Activated effector memory CD4-positive, alpha-beta T cell treated with Interleukin-2 at 50 U/mL for 16 hours (primary cell): ENCODE data around the gene EMX1.

Experiments used
- DNase-seq: peaks from one replicate; pipeline ENCODE4 v3.0.0-alpha.2; 2020

The EMX1 gene

GRCh38 chr2:72917138-72917876, at the start of gene EMX1:
Gene EMX1 (plus strand): TSS chr2:72917519. CDS start chr2:72917853, 334 bp downstream.
- DNase-seq, result no peak

- DNase-seq, result no peak
Observed at GRCh38 chr2:72871060-72871459, 46.3 kb upstream of the EMX1 start.

DNA sequence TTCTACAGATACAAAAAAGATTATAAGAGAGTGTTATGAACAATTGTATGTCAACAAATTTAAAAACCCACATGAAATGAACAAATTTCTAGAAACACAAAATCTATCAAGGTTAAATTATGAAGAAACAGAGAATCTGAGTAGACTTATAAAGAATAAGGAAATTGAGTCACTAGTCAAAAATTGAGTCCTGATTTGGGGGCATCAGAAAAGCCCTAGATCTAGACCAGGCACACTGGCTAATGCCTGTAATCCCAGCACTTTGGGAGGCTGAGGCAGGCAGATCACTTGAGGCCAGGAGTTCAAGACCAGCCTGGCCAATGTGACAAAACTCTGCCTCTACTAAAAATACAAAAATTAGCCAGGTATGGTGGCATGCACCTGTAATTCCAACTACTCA, 45.4 kb upstream of the EMX1 start:
- no peak for DNase-seq

GRCh38 chr2:72883356-72883962, 33.9 kb upstream of the EMX1 start:
- DNase-seq, result no peak

DNA sequence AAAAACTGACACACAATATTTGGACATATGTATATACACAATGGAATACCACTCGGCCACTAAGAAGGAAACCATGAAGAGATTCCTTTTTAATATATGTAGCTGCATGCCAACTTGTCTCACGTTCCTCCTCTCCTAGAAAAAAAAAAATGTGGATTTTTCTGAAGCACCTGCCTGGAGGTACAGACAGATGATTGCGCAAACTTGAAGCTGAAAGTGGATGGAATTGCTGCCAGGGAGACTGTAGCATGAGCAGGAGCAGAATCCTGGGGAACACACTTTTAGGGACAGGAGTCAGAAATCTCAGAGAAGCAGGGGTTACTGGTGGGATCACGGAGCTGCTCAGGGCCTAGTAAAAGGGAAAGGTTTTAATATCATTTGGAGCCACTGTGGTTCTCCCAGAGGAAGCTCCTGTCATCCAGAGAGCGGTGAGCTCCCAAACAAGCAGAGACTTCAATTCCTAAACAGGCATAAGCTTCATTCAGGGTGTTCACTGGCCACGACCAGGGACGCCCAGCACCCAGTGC, 30.8 kb upstream of the EMX1 start:
- DNase-seq, result no peak

DNA sequence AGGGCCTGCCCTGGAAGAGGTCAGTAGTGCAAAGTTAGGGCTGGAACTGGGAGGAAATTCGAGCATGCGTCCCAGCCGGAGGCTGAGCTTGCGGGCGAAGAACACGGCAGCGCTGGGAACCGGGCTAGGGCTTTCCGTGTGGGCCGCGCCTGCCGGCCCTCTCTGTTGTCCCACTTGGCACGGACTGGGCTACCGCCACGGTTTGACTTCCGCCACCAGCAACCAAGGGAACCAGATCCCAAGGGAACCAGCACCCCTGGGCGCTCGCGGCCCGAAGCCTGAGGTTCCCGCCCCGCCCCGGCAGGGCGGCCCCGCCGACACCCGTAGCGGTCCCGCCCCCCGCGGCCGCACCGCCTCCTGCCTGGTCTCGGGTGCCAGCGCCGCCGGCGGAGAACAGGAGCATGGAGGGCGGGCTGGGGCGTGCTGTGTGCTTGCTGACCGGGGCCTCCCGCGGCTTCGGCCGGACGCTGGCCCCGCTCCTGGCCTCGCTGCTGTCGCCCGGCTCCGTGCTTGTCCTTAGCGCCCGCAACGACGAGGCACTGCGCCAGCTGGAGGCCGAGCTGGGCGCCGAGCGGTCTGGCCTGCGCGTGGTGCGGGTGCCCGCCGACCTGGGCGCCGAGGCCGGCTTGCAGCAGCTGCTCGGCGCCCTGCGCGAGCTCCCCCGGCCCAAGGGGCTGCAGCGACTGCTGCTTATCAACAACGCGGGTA, 30.1 kb upstream of the EMX1 start, which contains the start of gene SPR:
SPR (plus strand) TSS at position 377 of the 708 bp plus-strand sequence; CDS start at position 402, 25 bp downstream.
- peak; percentile 31 for DNase-seq

- DNase-seq, result peak; percentile 33
Observed at GRCh38 chr2:72887740-72888437, 29.4 kb upstream of the EMX1 start.

DNA sequence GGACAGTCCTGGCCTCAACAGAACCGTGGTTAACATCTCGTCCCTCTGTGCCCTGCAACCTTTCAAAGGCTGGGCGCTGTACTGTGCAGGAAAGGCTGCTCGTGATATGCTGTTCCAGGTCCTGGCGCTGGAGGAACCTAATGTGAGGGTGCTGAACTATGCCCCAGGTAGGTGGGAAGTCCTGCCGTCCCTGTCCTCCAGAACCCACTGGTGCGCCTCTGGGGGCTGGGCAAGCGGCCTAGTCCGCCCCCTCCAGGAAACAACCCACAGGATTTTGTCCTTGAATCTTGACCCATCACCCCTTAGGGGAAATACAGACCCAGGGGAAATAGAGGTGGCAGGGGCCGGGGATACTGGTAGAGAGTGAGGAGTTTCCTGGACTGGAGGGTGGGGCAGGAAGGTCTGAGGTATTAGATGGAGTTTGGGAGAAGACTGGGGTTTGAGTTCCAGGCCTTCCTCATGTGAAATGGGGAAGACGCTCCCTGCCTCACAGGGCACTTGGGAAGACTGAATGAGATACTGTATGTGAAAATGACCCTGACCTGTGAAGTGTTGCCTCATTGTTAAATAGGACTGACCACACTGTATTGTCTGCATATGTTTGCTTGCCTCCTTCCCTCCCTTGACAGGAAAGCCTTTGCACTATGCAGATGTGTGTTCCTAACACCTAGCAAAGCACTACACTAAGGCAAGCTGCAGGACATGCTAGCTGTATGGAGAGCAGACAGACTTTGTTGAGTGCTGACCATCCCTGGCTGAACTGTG, 28.7 kb upstream of the EMX1 start:
- no peak for DNase-seq

DNA sequence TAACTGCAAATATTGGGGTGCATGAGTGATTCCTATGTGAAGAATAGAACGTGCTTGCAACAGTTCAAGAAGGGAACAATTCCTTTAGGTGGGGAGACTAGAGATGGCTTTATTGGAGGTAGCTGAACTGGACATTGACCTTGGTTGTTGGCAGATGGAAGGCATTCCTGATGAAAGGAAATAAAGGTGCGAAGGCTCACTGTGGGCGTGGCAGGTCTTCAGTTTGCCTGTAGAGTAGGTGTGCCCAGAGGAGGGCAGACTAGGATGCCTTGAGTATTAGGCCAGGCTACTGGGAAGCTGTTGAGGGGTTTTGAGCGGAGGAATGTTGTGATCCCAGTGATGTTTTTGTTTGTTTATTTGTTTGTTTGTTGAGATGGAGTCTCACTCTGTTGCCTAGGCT, 27.3 kb upstream of the EMX1 start:
- DNase-seq, result no peak

DNA sequence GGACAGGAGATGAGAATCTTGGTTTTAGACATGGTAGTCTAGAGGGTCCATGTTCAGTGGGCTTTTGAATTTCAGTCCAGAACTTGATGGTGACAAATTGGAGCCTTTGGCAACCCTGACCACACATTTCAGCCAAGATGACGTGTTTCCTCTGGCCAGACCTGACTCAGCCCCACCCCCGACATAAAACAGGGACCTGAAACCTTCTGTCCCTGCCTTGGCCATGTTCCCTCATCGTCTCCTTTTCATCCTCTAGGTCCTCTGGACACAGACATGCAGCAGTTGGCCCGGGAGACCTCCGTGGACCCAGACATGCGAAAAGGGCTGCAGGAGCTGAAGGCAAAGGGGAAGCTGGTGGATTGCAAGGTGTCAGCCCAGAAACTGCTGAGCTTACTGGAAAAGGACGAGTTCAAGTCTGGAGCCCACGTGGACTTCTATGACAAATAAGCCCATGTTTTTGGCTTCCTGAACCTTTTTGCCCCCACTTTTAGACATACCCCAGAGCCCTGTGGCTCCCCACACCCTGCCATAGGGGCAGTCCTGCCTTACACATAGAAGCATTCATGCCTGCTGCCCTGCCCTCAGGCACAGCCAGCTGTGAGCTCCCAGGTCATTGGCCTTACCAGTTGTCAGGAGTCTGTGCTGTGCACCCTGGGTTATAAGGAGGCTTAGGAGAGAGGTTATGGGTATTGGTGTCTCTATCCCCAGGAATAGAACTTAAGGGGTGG, 26.1 kb upstream of the EMX1 start:
- no peak for DNase-seq

GRCh38 chr2:72892506-72893173, 24.7 kb upstream of the EMX1 start:
- no peak for DNase-seq

DNA sequence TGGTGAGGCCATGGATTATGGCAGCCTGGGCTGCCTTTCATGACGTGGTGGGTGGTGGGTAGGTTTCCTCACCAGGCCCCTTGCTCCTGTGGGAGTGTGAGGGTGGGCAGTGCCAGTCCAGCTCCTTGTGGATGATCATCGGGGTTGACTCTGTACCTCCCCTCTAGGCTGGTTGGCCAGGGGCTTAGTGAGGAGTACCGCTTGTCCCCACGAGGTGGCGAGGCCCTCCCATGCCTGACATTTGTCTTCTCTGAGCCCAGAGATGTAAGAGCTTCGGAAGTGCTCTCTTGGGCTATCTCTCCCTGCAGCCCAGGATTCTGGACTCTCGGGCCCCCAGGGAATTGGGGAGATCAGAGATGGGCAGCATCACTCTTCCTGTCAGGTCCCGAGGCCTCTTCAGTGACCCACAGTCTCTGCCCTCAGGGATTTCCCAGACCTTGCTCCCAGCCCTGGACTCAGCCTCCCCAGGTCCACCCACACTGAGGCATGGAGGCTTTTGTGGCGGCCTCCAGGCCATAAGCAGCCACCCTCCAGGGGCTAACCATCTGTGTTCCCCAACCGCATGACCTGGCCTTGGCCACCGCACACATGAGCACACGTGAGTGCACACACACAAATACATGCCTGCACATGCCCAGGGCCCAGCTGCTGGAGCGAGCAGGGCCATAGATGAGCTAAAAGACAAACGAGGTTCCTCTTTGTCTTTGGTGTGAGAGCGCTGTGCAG, 23.6 kb upstream of the EMX1 start:
- no peak for DNase-seq

DNA sequence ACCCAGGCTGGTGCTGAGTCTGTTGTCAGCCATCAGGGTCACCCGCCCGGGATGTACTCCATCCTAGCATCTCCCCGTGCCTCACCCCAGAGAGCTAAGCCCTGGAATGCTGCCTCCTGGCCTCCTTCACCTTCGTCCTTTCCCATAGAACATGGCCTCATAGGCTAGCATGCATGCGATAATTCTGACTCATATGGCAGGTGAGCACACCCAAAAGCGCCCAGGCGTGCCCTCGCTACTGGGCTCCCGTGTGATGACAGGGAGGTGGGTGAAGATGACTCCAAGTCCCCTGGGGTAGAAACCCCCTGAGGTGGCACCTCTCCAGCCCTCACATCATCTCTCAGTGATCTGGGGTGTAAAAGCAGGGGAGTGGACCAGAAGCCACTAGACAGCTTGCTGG, 22.8 kb upstream of the EMX1 start:
- no peak for DNase-seq

DNA sequence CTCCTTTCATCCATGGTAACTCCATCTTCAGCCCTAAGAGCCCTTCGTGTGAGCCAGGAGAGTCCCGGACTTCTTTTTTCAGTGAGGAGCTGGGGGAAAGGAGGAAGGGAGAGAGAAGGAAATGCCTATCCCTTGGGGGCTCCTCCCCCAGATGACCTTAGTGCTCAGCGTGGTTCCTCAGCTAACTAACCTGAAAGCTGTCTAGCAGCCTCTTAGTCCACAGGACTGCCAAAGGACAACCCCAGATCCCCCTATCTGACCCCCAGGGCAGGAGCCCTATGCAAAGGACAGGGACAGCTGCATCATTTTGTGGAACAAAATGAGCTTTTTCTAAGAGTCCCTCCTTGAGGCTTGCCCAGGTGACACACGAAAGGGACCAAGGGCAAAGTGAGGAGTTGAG, 22.2 kb upstream of the EMX1 start:
- DNase-seq, result no peak

GRCh38 chr2:72895759-72896281, 21.5 kb upstream of the EMX1 start:
- DNase-seq, result no peak

DNA sequence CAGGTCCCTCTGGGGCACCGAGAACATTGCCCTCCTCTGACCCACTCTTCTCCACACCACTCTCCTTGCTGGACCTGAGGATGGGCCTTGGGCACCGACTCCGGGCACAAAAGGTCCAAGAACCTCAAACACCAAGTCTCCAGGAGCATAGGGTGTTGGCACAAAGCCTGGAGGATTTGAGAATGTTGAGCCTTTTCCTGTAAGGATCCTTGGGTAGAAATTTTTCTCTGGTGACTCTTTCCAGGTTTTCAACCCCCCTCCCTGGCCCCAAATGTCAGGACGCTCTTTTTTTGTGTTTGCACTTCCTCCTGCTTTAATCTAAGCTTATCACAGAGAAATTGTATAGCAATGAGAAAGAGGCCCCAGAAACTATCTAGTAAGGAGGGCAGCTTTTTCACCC, 20.9 kb upstream of the EMX1 start:
- no peak for DNase-seq

- no peak for DNase-seq
Observed at GRCh38 chr2:72897785-72898584, 19.3 kb upstream of the EMX1 start.

DNA sequence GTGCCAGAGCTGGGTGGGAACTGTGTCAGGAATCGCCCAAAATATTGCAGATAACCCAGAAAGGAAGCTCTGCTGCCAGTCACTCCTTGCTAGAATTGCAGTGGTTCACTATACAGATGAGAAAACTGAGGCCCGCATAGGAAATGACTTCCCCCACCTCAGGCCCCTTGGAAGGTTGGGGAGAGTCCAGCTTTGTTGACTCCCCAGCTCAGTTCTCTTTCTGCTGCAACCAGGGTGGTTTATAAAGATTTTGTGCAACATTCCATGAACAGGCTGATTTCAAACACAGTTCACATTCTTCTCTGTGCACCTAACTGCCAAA, 18.8 kb upstream of the EMX1 start:
- no peak for DNase-seq

DNA sequence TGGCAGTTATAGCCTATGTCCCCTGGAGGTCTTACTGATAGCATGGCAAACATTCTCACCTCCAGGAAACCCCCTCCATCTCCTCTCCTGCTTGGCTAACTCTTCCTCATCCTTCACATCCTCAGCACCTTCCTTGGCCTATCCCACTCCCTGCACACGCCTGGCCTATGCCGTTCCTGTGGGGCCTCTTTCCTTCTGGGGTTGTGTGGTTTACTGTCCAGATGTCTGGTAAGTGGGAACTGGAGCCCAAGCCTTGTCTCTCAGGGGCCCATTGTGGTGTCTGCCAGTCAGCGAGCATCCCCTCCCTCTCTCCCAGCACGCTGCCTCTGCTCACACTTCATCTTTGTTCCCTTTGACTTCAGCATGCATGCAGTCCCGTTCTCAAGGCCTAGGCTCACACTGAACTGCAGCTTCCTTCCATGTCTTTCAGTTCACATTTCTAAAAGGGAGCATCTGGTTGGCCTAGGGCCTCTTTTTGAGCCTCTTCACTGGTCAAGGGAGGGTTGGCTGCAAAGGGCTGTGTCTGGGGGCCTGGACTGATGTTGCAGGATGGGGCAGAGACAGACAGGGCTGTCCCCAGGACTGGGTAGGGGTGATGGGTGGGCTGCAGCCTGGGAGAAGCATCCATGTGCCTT, 17.0 kb upstream of the EMX1 start:
- DNase-seq, result no peak
